Dendritic cell treated with granulocyte-macrophage colony-stimulating factor and Interleukin-4, amounts not matched to agents 40 ng/mL and 50 ng/mL, for 4 days (primary cell): Measurements from ENCODE around the gene SCN4A.

ENCODE experiments used
- H3K27ac Mint-ChIP-seq: one replicate; pipeline ENCODE4 v1.8.0; 2022; ENCODE audit warnings: mild to moderate bottlenecking, mixed read lengths
- H3K27me3 Mint-ChIP-seq: one replicate; pipeline ENCODE4 v1.8.0; 2022; ENCODE audit warnings: mild to moderate bottlenecking, mixed read lengths
- H3K36me3 Mint-ChIP-seq: one replicate; pipeline ENCODE4 v1.8.0; 2022; ENCODE audit warnings: low read depth, mixed read lengths
- H3K4me1 Mint-ChIP-seq: one replicate; pipeline ENCODE4 v1.8.0; 2022; ENCODE audit warnings: low read depth, mixed read lengths
- H3K4me3 Mint-ChIP-seq: one replicate; pipeline ENCODE4 v1.8.0; 2022; ENCODE audit warnings: mild to moderate bottlenecking, moderate library complexity, mixed read lengths
- H3K9me3 Mint-ChIP-seq: one replicate; pipeline ENCODE4 v1.8.0; 2022; ENCODE audit warnings: mixed read lengths
- intact Hi-C: fragments of 100-400 bp; cut with micrococcal nuclease; formaldehyde crosslinking; loops from one replicate; pipeline ENCODE4 v1.15.0; 2022

SCN4A gene

GRCh38 chr17:63997341-63998048, 24.8 kb upstream of the SCN4A start:
- peaks cover 6% of the 10 kb centered on the region for H3K36me3 Mint-ChIP-seq

GRCh38 chr17:63996430-63997182, 23.9 kb upstream of the SCN4A start:
- no peak overlapping the region for H3K27ac Mint-ChIP-seq
- H3K4me3 Mint-ChIP-seq: no peak overlapping the region
- peaks cover 60% of the 10 kb centered on the region for H3K27me3 Mint-ChIP-seq
- H3K9me3 Mint-ChIP-seq: peaks cover 8% of the 10 kb centered on the region
- H3K4me1 Mint-ChIP-seq: peaks cover 64% of the 10 kb centered on the region
- intact Hi-C loops: no loop called here
- peaks cover 6% of the 10 kb centered on the region for H3K36me3 Mint-ChIP-seq

More at GRCh38 chr17:63997341-63998048, 24.8 kb upstream of the SCN4A start:
- peak overlapping the region; percentile 75 for H3K27ac Mint-ChIP-seq
- intact Hi-C loops: no loop called here
- H3K4me3 Mint-ChIP-seq: peak overlapping the region; percentile 97
- peaks cover 62% of the 10 kb centered on the region for H3K4me1 Mint-ChIP-seq
- H3K27me3 Mint-ChIP-seq: peaks cover 54% of the 10 kb centered on the region
- peaks cover 6% of the 10 kb centered on the region for H3K9me3 Mint-ChIP-seq

- H3K27me3 Mint-ChIP-seq: peaks cover 70% of the 10 kb centered on the region
- H3K9me3 Mint-ChIP-seq: peaks cover 8% of the 10 kb centered on the region
- no peak overlapping the region for H3K27ac Mint-ChIP-seq
- peaks cover 6% of the 10 kb centered on the region for H3K36me3 Mint-ChIP-seq
- intact Hi-C loops: no loop called here
- H3K4me3 Mint-ChIP-seq: no peak overlapping the region
- peaks cover 63% of the 10 kb centered on the region for H3K4me1 Mint-ChIP-seq
Measured at GRCh38 chr17:63995626-63996025, 22.9 kb upstream of the SCN4A start.

GRCh38 chr17:63993368-63993985, 20.8 kb upstream of the SCN4A start:
- Mint-ChIP-seq H3K36me3 (peaks cover 6% of the 10 kb centered on the region), H3K4me3 (no peak overlapping the region), H3K9me3 (peaks cover 8% of the 10 kb centered on the region), H3K27me3 (peaks cover 60% of the 10 kb centered on the region), H3K4me1 (peaks cover 51% of the 10 kb centered on the region), H3K27ac (no peak overlapping the region)
- intact Hi-C loops: no loop called here

- H3K4me1 Mint-ChIP-seq: peaks cover 50% of the 10 kb centered on the region
- no peak overlapping the region for H3K27ac Mint-ChIP-seq
- H3K27me3 Mint-ChIP-seq: peaks cover 48% of the 10 kb centered on the region
- intact Hi-C loops: no loop called here
- no peaks in the 10 kb centered on the region for H3K36me3 Mint-ChIP-seq
- H3K9me3 Mint-ChIP-seq: peaks cover 8% of the 10 kb centered on the region
- H3K4me3 Mint-ChIP-seq: no peak overlapping the region
Measured at GRCh38 chr17:63991611-63992010, 18.9 kb upstream of the SCN4A start.

- no peak overlapping the region for H3K4me3 Mint-ChIP-seq
- intact Hi-C loops: no loop called here
- peaks cover 8% of the 10 kb centered on the region for H3K9me3 Mint-ChIP-seq
- no peak overlapping the region for H3K27ac Mint-ChIP-seq
- no peaks in the 10 kb centered on the region for H3K36me3 Mint-ChIP-seq
- H3K4me1 Mint-ChIP-seq: peaks cover 62% of the 10 kb centered on the region
- peaks cover 35% of the 10 kb centered on the region for H3K27me3 Mint-ChIP-seq
Measured at GRCh38 chr17:63989622-63990345, 17.1 kb upstream of the SCN4A start.

GRCh38 chr17:63988741-63989621, 16.3 kb upstream of the SCN4A start:
- no peak overlapping the region for H3K4me3 Mint-ChIP-seq
- peaks cover 65% of the 10 kb centered on the region for H3K4me1 Mint-ChIP-seq
- intact Hi-C loops: no loop called here

GRCh38 chr17:63988127-63988478, 15.4 kb upstream of the SCN4A start:
- no peak overlapping the region for H3K4me3 Mint-ChIP-seq
- H3K27me3 Mint-ChIP-seq: peaks cover 35% of the 10 kb centered on the region
- H3K36me3 Mint-ChIP-seq: no peaks in the 10 kb centered on the region
- intact Hi-C loops: no loop called here
- peaks cover 68% of the 10 kb centered on the region for H3K4me1 Mint-ChIP-seq
- H3K27ac Mint-ChIP-seq: peak overlapping the region; percentile 66
- peaks cover 8% of the 10 kb centered on the region for H3K9me3 Mint-ChIP-seq

More at GRCh38 chr17:63988741-63989621, 16.3 kb upstream of the SCN4A start:
- peaks cover 8% of the 10 kb centered on the region for H3K9me3 Mint-ChIP-seq
- H3K27ac Mint-ChIP-seq: peak overlapping the region; percentile 66
- H3K27me3 Mint-ChIP-seq: peaks cover 35% of the 10 kb centered on the region
- H3K36me3 Mint-ChIP-seq: no peaks in the 10 kb centered on the region

- peak overlapping the region; percentile 57 for H3K27ac Mint-ChIP-seq
- intact Hi-C loops: no loop called here
- H3K4me3 Mint-ChIP-seq: no peak overlapping the region
- H3K9me3 Mint-ChIP-seq: peaks cover 2% of the 10 kb centered on the region
- H3K4me1 Mint-ChIP-seq: peaks cover 68% of the 10 kb centered on the region
- peaks cover 32% of the 10 kb centered on the region for H3K27me3 Mint-ChIP-seq
- H3K36me3 Mint-ChIP-seq: no peaks in the 10 kb centered on the region
Measured at GRCh38 chr17:63987221-63988126, 14.8 kb upstream of the SCN4A start.

GRCh38 chr17:63986821-63987220, 14.1 kb upstream of the SCN4A start:
- H3K4me1 Mint-ChIP-seq: peaks cover 61% of the 10 kb centered on the region
- H3K36me3 Mint-ChIP-seq: no peaks in the 10 kb centered on the region
- H3K9me3 Mint-ChIP-seq: no peaks in the 10 kb centered on the region
- no peak overlapping the region for H3K27ac Mint-ChIP-seq
- intact Hi-C loops: no loop called here
- peaks cover 28% of the 10 kb centered on the region for H3K27me3 Mint-ChIP-seq
- no peak overlapping the region for H3K4me3 Mint-ChIP-seq

- no peak overlapping the region for H3K4me3 Mint-ChIP-seq
- no peaks in the 10 kb centered on the region for H3K9me3 Mint-ChIP-seq
- peaks cover 53% of the 10 kb centered on the region for H3K4me1 Mint-ChIP-seq
- peaks cover 15% of the 10 kb centered on the region for H3K27me3 Mint-ChIP-seq
- peak overlapping the region; percentile 31 for H3K27ac Mint-ChIP-seq
- no peaks in the 10 kb centered on the region for H3K36me3 Mint-ChIP-seq
- intact Hi-C loops: no loop called here
Measured at GRCh38 chr17:63985387-63986140, 12.8 kb upstream of the SCN4A start.
